GM12878 (cell line): ENCODE measurements around the gene CD200R1. TPM values are rescaled to one million over a fixed set of nuclear protein-coding genes. Genes with fewer than 3 reads are reported as not detected.
A peak's percentile ranks its signal among the peaks of the same experiment; 100 is the strongest.

Experiments used
- BMI1 ChIP-seq: fragments of 450-650 bp; IDR thresholded peaks from 2 replicates; pipeline ENCODE4 v1.6.1; 2016; ENCODE audit warnings: mild to moderate bottlenecking, moderate library complexity, borderline replicate concordance
- CHD1 ChIP-seq: IDR thresholded peaks from 2 replicates; pipeline ENCODE4 v1.6.1; 2012; ENCODE audit warnings: low read depth, low read length, improper control_type of control experiment
- EED ChIP-seq: sonication (generic); IDR thresholded peaks from 2 replicates; pipeline ENCODE4 v1.6.1; 2016; ENCODE audit warnings: antibody characterized with exemption, low read depth
- FOS ChIP-seq: IDR thresholded peaks from 3 replicates; pipeline ENCODE4 v1.6.1; 2011; ENCODE audit warnings: borderline replicate concordance; ENCODE audit not compliant: insufficient read length; ENCODE audit errors: extremely low read depth
- MTA3 ChIP-seq: IDR thresholded peaks from 2 replicates; pipeline ENCODE4 v1.6.1; 2012; ENCODE audit warnings: low read length, inconsistent platforms, borderline replicate concordance
- MXI1 ChIP-seq: fragments of 150-350 bp; IDR thresholded peaks from 2 replicates; pipeline ENCODE4 v1.6.1; 2011; ENCODE audit warnings: low read depth, mild to moderate bottlenecking, inconsistent platforms, low read length, improper control_type of control experiment
- MYB ChIP-seq: fragments of 150-350 bp; IDR thresholded peaks from 2 replicates; pipeline ENCODE4 v1.6.1; 2014; ENCODE audit warnings: mild to moderate bottlenecking, low read depth, low read length, borderline replicate concordance
- POLR2AphosphoS2 ChIP-seq: IDR thresholded peaks from 2 replicates; pipeline ENCODE4 v1.6.1; 2011; ENCODE audit warnings: low read depth, mild to moderate bottlenecking, low read length, improper control_type of control experiment, moderate library complexity
- RELA ChIP-seq: fragments of 450-650 bp; IDR thresholded peaks from 2 replicates; pipeline ENCODE4 v1.8.0; 2014; ENCODE audit warnings: borderline replicate concordance; ENCODE audit not compliant: partially characterized antibody
- SREBF1 ChIP-seq: IDR thresholded peaks from 2 replicates; pipeline ENCODE4 v1.6.1; 2012; ENCODE audit warnings: mild to moderate bottlenecking, low read length
- SUPT20H ChIP-seq: IDR thresholded peaks from 2 replicates; pipeline ENCODE4 v1.6.1; 2011; ENCODE audit warnings: low read depth, mild to moderate bottlenecking, low read length, moderate library complexity, borderline replicate concordance; ENCODE audit not compliant: control insufficient read depth
- TARDBP ChIP-seq: IDR thresholded peaks from 2 replicates; pipeline ENCODE4 v1.6.1; 2016; ENCODE audit warnings: borderline replicate concordance
- ZSCAN29 ChIP-seq: fragments of 450-650 bp; IDR thresholded peaks from 2 replicates; pipeline ENCODE4 v1.6.1; 2017; ENCODE audit warnings: mild to moderate bottlenecking, moderate library complexity
- polyA plus RNA-seq, 11 experiments: library from polyadenylated mRNA; depleted of rRNA in 4 of 11; unstranded in 6 of 11; stranded (reverse) in 5 of 11; fragments of >200 nt; fragmentation: Nextera tagmentation in 4 of 11; fragmentation: Illumina TruSeq in 1 of 11; extraction: Ambion mirVana in 4 of 11; extraction: Trizol in 1 of 11; gene quantifications; 1 replicate in 1 of 11; 2 replicates in 10 of 11; pipeline versions ENCODE4 v1.2.1 to v1.2.3, GENCODE V29; 2011 to 2016; ENCODE audit warnings: inconsistent platforms in 2 of 11, missing spikeins in 2 of 11, low read depth in 1 of 11
- total RNA-seq, 4 experiments: library from RNA; depleted of rRNA in 3 of 4; stranded (reverse); fragments of >200 nt in 3 of 4; fragmentation: Illumina TruSeq in 1 of 4; extraction: Trizol in 1 of 4; gene quantifications; 2 replicates each; pipeline versions ENCODE4 v1.2.1 to v1.2.3, GENCODE V29; 2013 to 2021
- TF ChIP-seq, protein P1 (sequence below): IDR thresholded peaks from 2 replicates; pipeline ENCODE4 v1.6.1; 2012; ENCODE audit warnings: low read depth, low read length, improper control_type of control experiment
- TF ChIP-seq, protein P2 (sequence below): fragments of 450-650 bp; IDR thresholded peaks from 2 replicates; pipeline ENCODE4 v1.6.1; 2014; ENCODE audit warnings: mild to moderate bottlenecking
- TF ChIP-seq, protein P3 (sequence below): fragments of 450-650 bp; IDR thresholded peaks from 2 replicates; pipeline ENCODE4 v1.6.1; 2017; ENCODE audit warnings: mild to moderate bottlenecking, moderate library complexity
- TF ChIP-seq, protein P4 (sequence below): fragments of 450-650 bp; IDR thresholded peaks from 2 replicates; pipeline ENCODE4 v1.6.1; 2017; ENCODE audit warnings: low read depth, mild to moderate bottlenecking, moderate library complexity
- TF ChIP-seq, protein P5 (sequence below): fragments of 450-650 bp; IDR thresholded peaks from 2 replicates; pipeline ENCODE4 v1.6.1; 2017; ENCODE audit warnings: mild to moderate bottlenecking, moderate library complexity

Gene CD200R1
- total and polyA plus RNA-seq, 10 of the 15 experiments (the other 5 are each of a cell fraction or from before 2014, with no cell fraction given): 0.15 to 1.1 (median 0.88) TPM

DNA sequence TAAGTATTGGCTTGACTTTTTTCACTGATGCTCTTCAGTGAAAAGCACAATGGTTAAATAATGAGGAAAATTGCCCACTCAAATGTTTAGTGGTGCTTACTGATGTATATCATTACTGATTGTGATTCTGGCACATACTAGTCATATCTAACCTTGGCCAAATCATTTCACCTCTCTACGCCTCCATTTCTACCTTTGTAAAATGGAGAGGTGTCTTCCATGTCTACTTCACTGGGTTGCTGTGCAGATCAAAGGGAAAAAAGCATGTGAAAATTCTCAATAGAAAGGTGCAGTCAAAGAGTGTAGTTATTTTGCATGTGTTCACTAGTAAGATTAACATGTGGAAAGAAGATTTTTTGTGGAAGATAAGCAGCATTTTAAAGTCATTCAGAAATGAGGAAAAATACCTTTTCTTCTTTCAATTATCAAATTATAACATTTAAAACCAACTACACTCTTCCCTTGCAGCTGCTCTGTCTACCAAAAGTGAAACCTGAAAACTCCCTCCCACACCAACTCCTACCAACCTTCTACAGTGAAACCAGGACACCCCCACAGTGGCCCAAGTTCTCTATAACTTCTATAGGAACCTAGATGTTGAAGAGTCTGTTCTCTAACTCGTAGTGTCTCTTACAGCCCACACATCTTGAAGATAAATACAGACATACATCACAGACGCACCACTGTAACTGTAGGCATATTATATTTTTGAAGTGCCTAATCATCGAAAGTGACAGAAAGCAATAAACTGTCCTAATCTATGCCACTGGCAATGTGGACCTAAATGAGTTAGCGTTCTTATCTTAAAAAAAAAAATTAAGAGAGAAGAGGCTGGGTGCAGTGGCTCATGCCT is 1.4 kb downstream of the CD200R1 start (continued):
- TF ChIP-seq, protein P1, sequence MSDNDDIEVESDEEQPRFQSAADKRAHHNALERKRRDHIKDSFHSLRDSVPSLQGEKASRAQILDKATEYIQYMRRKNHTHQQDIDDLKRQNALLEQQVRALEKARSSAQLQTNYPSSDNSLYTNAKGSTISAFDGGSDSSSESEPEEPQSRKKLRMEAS: no peak
- TF ChIP-seq, protein P2, sequence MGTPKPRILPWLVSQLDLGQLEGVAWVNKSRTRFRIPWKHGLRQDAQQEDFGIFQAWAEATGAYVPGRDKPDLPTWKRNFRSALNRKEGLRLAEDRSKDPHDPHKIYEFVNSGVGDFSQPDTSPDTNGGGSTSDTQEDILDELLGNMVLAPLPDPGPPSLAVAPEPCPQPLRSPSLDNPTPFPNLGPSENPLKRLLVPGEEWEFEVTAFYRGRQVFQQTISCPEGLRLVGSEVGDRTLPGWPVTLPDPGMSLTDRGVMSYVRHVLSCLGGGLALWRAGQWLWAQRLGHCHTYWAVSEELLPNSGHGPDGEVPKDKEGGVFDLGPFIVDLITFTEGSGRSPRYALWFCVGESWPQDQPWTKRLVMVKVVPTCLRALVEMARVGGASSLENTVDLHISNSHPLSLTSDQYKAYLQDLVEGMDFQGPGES: no peak
- no peak for TF ChIP-seq SREBF1
- TF ChIP-seq FOS: no peak
- TF ChIP-seq TARDBP: no peak; the same call in 1 of the 2 replicates
- TF ChIP-seq BMI1: peak; percentile 76
- no peak; the same call in none of the 2 replicates for TF ChIP-seq EED
- no peak; the same call in 1 of the 2 replicates for TF ChIP-seq ZSCAN29
- no peak for TF ChIP-seq CHD1
- no peak for TF ChIP-seq SUPT20H
- peak; percentile 90 for TF ChIP-seq MTA3
- TF ChIP-seq, protein P3, sequence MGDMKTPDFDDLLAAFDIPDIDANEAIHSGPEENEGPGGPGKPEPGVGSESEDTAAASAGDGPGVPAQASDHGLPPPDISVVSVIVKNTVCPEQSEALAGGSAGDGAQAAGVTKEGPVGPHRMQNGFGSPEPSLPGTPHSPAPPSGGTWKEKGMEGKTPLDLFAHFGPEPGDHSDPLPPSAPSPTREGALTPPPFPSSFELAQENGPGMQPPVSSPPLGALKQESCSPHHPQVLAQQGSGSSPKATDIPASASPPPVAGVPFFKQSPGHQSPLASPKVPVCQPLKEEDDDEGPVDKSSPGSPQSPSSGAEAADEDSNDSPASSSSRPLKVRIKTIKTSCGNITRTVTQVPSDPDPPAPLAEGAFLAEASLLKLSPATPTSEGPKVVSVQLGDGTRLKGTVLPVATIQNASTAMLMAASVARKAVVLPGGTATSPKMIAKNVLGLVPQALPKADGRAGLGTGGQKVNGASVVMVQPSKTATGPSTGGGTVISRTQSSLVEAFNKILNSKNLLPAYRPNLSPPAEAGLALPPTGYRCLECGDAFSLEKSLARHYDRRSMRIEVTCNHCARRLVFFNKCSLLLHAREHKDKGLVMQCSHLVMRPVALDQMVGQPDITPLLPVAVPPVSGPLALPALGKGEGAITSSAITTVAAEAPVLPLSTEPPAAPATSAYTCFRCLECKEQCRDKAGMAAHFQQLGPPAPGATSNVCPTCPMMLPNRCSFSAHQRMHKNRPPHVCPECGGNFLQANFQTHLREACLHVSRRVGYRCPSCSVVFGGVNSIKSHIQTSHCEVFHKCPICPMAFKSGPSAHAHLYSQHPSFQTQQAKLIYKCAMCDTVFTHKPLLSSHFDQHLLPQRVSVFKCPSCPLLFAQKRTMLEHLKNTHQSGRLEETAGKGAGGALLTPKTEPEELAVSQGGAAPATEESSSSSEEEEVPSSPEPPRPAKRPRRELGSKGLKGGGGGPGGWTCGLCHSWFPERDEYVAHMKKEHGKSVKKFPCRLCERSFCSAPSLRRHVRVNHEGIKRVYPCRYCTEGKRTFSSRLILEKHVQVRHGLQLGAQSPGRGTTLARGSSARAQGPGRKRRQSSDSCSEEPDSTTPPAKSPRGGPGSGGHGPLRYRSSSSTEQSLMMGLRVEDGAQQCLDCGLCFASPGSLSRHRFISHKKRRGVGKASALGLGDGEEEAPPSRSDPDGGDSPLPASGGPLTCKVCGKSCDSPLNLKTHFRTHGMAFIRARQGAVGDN: no peak
- TF ChIP-seq, protein P4, sequence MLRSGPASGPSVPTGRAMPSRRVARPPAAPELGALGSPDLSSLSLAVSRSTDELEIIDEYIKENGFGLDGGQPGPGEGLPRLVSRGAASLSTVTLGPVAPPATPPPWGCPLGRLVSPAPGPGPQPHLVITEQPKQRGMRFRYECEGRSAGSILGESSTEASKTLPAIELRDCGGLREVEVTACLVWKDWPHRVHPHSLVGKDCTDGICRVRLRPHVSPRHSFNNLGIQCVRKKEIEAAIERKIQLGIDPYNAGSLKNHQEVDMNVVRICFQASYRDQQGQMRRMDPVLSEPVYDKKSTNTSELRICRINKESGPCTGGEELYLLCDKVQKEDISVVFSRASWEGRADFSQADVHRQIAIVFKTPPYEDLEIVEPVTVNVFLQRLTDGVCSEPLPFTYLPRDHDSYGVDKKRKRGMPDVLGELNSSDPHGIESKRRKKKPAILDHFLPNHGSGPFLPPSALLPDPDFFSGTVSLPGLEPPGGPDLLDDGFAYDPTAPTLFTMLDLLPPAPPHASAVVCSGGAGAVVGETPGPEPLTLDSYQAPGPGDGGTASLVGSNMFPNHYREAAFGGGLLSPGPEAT: peak; percentile 59; the same call in 1 of the 2 replicates
- TF ChIP-seq, protein P5, sequence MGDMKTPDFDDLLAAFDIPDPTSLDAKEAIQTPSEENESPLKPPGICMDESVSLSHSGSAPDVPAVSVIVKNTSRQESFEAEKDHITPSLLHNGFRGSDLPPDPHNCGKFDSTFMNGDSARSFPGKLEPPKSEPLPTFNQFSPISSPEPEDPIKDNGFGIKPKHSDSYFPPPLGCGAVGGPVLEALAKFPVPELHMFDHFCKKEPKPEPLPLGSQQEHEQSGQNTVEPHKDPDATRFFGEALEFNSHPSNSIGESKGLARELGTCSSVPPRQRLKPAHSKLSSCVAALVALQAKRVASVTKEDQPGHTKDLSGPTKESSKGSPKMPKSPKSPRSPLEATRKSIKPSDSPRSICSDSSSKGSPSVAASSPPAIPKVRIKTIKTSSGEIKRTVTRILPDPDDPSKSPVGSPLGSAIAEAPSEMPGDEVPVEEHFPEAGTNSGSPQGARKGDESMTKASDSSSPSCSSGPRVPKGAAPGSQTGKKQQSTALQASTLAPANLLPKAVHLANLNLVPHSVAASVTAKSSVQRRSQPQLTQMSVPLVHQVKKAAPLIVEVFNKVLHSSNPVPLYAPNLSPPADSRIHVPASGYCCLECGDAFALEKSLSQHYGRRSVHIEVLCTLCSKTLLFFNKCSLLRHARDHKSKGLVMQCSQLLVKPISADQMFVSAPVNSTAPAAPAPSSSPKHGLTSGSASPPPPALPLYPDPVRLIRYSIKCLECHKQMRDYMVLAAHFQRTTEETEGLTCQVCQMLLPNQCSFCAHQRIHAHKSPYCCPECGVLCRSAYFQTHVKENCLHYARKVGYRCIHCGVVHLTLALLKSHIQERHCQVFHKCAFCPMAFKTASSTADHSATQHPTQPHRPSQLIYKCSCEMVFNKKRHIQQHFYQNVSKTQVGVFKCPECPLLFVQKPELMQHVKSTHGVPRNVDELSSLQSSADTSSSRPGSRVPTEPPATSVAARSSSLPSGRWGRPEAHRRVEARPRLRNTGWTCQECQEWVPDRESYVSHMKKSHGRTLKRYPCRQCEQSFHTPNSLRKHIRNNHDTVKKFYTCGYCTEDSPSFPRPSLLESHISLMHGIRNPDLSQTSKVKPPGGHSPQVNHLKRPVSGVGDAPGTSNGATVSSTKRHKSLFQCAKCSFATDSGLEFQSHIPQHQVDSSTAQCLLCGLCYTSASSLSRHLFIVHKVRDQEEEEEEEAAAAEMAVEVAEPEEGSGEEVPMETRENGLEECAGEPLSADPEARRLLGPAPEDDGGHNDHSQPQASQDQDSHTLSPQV: no peak
- no peak for TF ChIP-seq MYB
- no peak for TF ChIP-seq RELA
- TF ChIP-seq POLR2AphosphoS2: no peak
- TF ChIP-seq MXI1: 0 out of 2 replicates have a peak, but pooled peaks have one; percentile 44
